HEK293 (cell line): ENCODE measurements around the gene MAP3K13.

ENCODE experiments used
- CTCF ChIA-PET: fragments of 350-600 bp; formaldehyde crosslinking; extraction: SDS; loops from one replicate; lab custom pipeline; 2021; ENCODE audit warnings: antibody characterized with exemption; lab: Yijun Ruan, JAX
- POLR2A ChIA-PET: fragments of 300-600 bp; formaldehyde crosslinking; extraction: SDS; loops from one replicate; lab custom pipeline; 2020; ENCODE audit warnings: antibody characterized with exemption, inconsistent platforms; lab: Yijun Ruan, JAX
- H3K27ac ChIP-seq: fragments of 200-500 bp; sonication (Bioruptor generic); 2 replicates; pipeline ENCODE4 v1.5.1; 2014; ENCODE audit warnings: low read depth, low read length, control low read depth, inconsistent platforms; ENCODE audit errors: extremely low read depth
- H3K36me3 ChIP-seq, 2 experiments: fragments of 200-500 bp in 1 of 2; sonication (Bioruptor generic) in 1 of 2; 1 replicate in 1 of 2; 2 replicates in 1 of 2; pipeline ENCODE4 v1.5.1; 2014 to 2017; ENCODE audit warnings: inconsistent platforms in 2 of 2, low read length in 2 of 2; ENCODE audit not compliant: control insufficient read depth in 2 of 2, insufficient read depth in 1 of 2
- H3K4me1 ChIP-seq: fragments of 200-500 bp; sonication (Bioruptor generic); 2 replicates; pipeline ENCODE4 v1.5.1; 2014; ENCODE audit warnings: mild to moderate bottlenecking, low read length, inconsistent platforms; ENCODE audit not compliant: control insufficient read depth, insufficient read depth
- H3K4me3 ChIP-seq: 2 replicates; pipeline ENCODE4 v1.5.1; 2011; ENCODE audit warnings: low read depth, mild to moderate bottlenecking, control low read depth, low read length, moderate library complexity
- H3K9me3 ChIP-seq: fragments of 200-500 bp; sonication (Bioruptor generic); 2 replicates; pipeline ENCODE4 v1.5.1; 2014; ENCODE audit warnings: low read depth, low read length, inconsistent platforms; ENCODE audit not compliant: control insufficient read depth, insufficient read depth
- MZF1 ChIP-seq: fragments of 450-650 bp; formaldehyde crosslinking; IDR thresholded peaks from 2 replicates; pipeline ENCODE4 v1.5.1; 2017; ENCODE audit warnings: missing biosample characterization, missing genetic modification characterization, borderline replicate concordance
- OSR2 ChIP-seq: fragments of 450-650 bp; formaldehyde crosslinking; IDR thresholded peaks from 2 replicates; pipeline ENCODE4 v1.5.1; 2016; ENCODE audit warnings: missing biosample characterization, missing genetic modification characterization
- SP7 ChIP-seq: fragments of 450-650 bp; formaldehyde crosslinking; IDR thresholded peaks from 2 replicates; pipeline ENCODE4 v1.5.1; 2016; ENCODE audit warnings: missing biosample characterization, missing genetic modification characterization
- ZBTB49 ChIP-seq: fragments of 450-650 bp; formaldehyde crosslinking; IDR thresholded peaks from 2 replicates; pipeline ENCODE4 v1.5.1; 2016; ENCODE audit warnings: missing biosample characterization, missing genetic modification characterization, low read depth
- ZIC2 ChIP-seq: fragments of 450-650 bp; formaldehyde crosslinking; IDR thresholded peaks from 2 replicates; pipeline ENCODE4 v1.5.1; 2016; ENCODE audit warnings: missing biosample characterization, missing genetic modification characterization
- ZNF10 ChIP-seq: fragments of 450-650 bp; formaldehyde crosslinking; IDR thresholded peaks from 2 replicates; pipeline ENCODE4 v1.5.1; 2017; ENCODE audit warnings: missing biosample characterization, missing genetic modification characterization
- ZNF133 ChIP-seq: fragments of 450-650 bp; formaldehyde crosslinking; IDR thresholded peaks from 2 replicates; pipeline ENCODE4 v1.5.1; 2016; ENCODE audit warnings: missing biosample characterization, missing genetic modification characterization
- ZNF148 ChIP-seq: fragments of 450-650 bp; formaldehyde crosslinking; IDR thresholded peaks from 2 replicates; pipeline ENCODE4 v1.5.0; 2017; ENCODE audit warnings: missing biosample characterization, missing genetic modification characterization, borderline replicate concordance
- ZNF16 ChIP-seq: fragments of 450-650 bp; formaldehyde crosslinking; IDR thresholded peaks from 2 replicates; pipeline ENCODE4 v1.5.1; 2016; ENCODE audit warnings: low read depth, missing biosample characterization, missing genetic modification characterization
- ZNF18 ChIP-seq: fragments of 450-650 bp; formaldehyde crosslinking; IDR thresholded peaks from 2 replicates; pipeline ENCODE4 v1.5.1; 2016; ENCODE audit warnings: missing biosample characterization, missing genetic modification characterization
- ZNF211 ChIP-seq: fragments of 450-650 bp; formaldehyde crosslinking; IDR thresholded peaks from 2 replicates; pipeline ENCODE4 v1.5.1; 2016; ENCODE audit warnings: low read depth, missing biosample characterization, missing genetic modification characterization
- ZNF23 ChIP-seq: fragments of 450-650 bp; formaldehyde crosslinking; IDR thresholded peaks from 2 replicates; pipeline ENCODE4 v1.5.1; 2016; ENCODE audit warnings: missing biosample characterization, missing genetic modification characterization, borderline replicate concordance
- ZNF26 ChIP-seq: fragments of 450-650 bp; formaldehyde crosslinking; IDR thresholded peaks from 2 replicates; pipeline ENCODE4 v1.5.1; 2016; ENCODE audit warnings: missing biosample characterization, missing genetic modification characterization
- ZNF274 ChIP-seq, 2 experiments: fragments of 200-500 bp in 1 of 2; fragments of 450-650 bp in 1 of 2; sonication (Bioruptor generic) in 1 of 2; formaldehyde crosslinking in 1 of 2; IDR thresholded peaks; 2 replicates each; pipeline versions ENCODE4 v1.5.1 to v1.6.1; 2014 to 2016; ENCODE audit warnings: borderline replicate concordance in 1 of 2, inconsistent platforms in 1 of 2, low read length in 1 of 2, missing biosample characterization in 1 of 2, missing genetic modification characterization in 1 of 2
- ZNF335 ChIP-seq: fragments of 450-650 bp; formaldehyde crosslinking; conservative IDR thresholded peaks from 2 replicates; pipeline ENCODE4 v1.5.1; 2016; ENCODE audit warnings: missing biosample characterization, missing genetic modification characterization
- ZNF513 ChIP-seq: fragments of 450-650 bp; IDR thresholded peaks from 2 replicates; pipeline ENCODE4 v1.5.1; 2018; ENCODE audit warnings: missing biosample characterization, missing genetic modification characterization
- ZNF544 ChIP-seq: fragments of 450-650 bp; formaldehyde crosslinking; IDR thresholded peaks from 2 replicates; pipeline ENCODE4 v1.5.0; 2017; ENCODE audit warnings: missing biosample characterization, missing genetic modification characterization
- ZNF654 ChIP-seq: fragments of 450-650 bp; formaldehyde crosslinking; IDR thresholded peaks from 2 replicates; pipeline ENCODE4 v1.5.1; 2016; ENCODE audit warnings: low read depth, missing biosample characterization, missing genetic modification characterization
- ZNF692 ChIP-seq: fragments of 450-650 bp; formaldehyde crosslinking; IDR thresholded peaks from 2 replicates; pipeline ENCODE4 v1.5.1; 2016; ENCODE audit warnings: missing biosample characterization, missing genetic modification characterization
- ZNF747 ChIP-seq: fragments of 450-650 bp; formaldehyde crosslinking; IDR thresholded peaks from 2 replicates; pipeline ENCODE4 v1.5.1; 2016; ENCODE audit warnings: missing biosample characterization, missing genetic modification characterization

Gene MAP3K13

GRCh38 chr3:185479373-185479945 lies 116.5 kb downstream of the MAP3K13 start:
- Histone ChIP-seq H3K4me3 (no peak overlapping the region), H3K9me3 (no peaks in the 10 kb centered on the region), H3K4me1 (no peaks in the 10 kb centered on the region), H3K27ac (no peak overlapping the region), H3K36me3 (peaks cover 0 to 46% of the 10 kb centered on the region in 2 experiments; a peak in 2 of 3 replicates)
- ChIA-PET CTCF (no interaction called here), POLR2A (interaction anchor here (0.8 kb wide), 1 partner anchor 39 kb away, joined by 5 read pairs; no protein-coding TSS in a partner anchor)
- TF ChIP-seq ZNF133 (no peak), ZNF23 (tag by site-specific recombination) (no peak), ZNF544 (no peak), OSR2 (tag by site-specific recombination) (no peak), ZIC2 (tag by site-specific recombination) (no peak), ZNF274 (IDR thresholded peaks at IDR 0.05; ENCODE audit: low read length) (no peak), ZNF274 (tag by site-specific recombination; IDR thresholded peaks at IDR 0.05; ENCODE audit: borderline replicate concordance) (no peak), ZNF10 (tag by site-specific recombination) (no peak), ZNF148 (tag by site-specific recombination) (no peak), ZBTB49 (tag by site-specific recombination) (no peak), ZNF692 (tag by site-specific recombination) (no peak), ZNF16 (tag by site-specific recombination) (no peak), ZNF18 (tag by site-specific recombination) (no peak), ZNF654 (tag by site-specific recombination) (no peak), MZF1 (tag by site-specific recombination) (no peak), SP7 (tag by site-specific recombination) (no peak), ZNF513 (tag by site-specific recombination) (no peak), ZNF26 (no peak), ZNF747 (tag by site-specific recombination) (no peak), ZNF211 (tag by site-specific recombination) (no peak), ZNF335 (tag by site-specific recombination) (no peak)
